Mesenchymal stem cell (in vitro differentiated cells and primary cell): Measurements from ENCODE around the gene RIN3.
A peak's percentile ranks its signal among the peaks of the same experiment; 100 is the strongest.

Experiments
- DNase-seq: peaks from one replicate; pipeline ENCODE4 v3.0.0-alpha.2; 2013
- H2AFZ ChIP-seq: one replicate; pipeline ENCODE4 v1.6.1; 2013; ENCODE audit warnings: low read depth, mild to moderate bottlenecking, control low read depth, inconsistent platforms, low read length, moderate library complexity
- H2AK5ac ChIP-seq: 2 replicates; pipeline ENCODE4 v1.6.1; 2013; ENCODE audit warnings: low read length, moderate library complexity, mild to moderate bottlenecking, inconsistent platforms; ENCODE audit not compliant: severe bottlenecking
- H2BK120ac ChIP-seq: one replicate; pipeline ENCODE4 v1.6.1; 2013; ENCODE audit warnings: low read depth, mild to moderate bottlenecking, inconsistent platforms, low read length, moderate library complexity
- H2BK12ac ChIP-seq, 2 experiments: one replicate each; pipeline ENCODE4 v1.6.1; 2013; ENCODE audit warnings: inconsistent platforms in 2 of 2, low read length in 2 of 2, mild to moderate bottlenecking in 2 of 2, moderate library complexity in 2 of 2, control low read depth in 1 of 2
- H2BK15ac ChIP-seq: one replicate; pipeline ENCODE4 v1.6.1; 2013; ENCODE audit warnings: mild to moderate bottlenecking, low read depth, inconsistent platforms; ENCODE audit not compliant: poor library complexity, severe bottlenecking
- H2BK5ac ChIP-seq: 2 replicates; pipeline ENCODE4 v1.6.1; 2013; ENCODE audit warnings: low read depth, mild to moderate bottlenecking, low read length, control low read depth, inconsistent platforms; ENCODE audit not compliant: poor library complexity, severe bottlenecking
- H3K14ac ChIP-seq, 2 experiments: one replicate each; pipeline ENCODE4 v1.6.1; 2013; ENCODE audit warnings: inconsistent platforms in 2 of 2, low read length in 2 of 2, control low read depth in 1 of 2, mild to moderate bottlenecking in 1 of 2, moderate library complexity in 1 of 2
- H3K18ac ChIP-seq, 2 experiments: one replicate each; pipeline ENCODE4 v1.6.1; 2013; ENCODE audit warnings: inconsistent platforms in 2 of 2, low read length in 2 of 2, control low read depth in 1 of 2, low read depth in 1 of 2, mild to moderate bottlenecking in 1 of 2
- H3K23ac ChIP-seq, 2 experiments: one replicate each; pipeline ENCODE4 v1.6.1; 2013; ENCODE audit warnings: inconsistent platforms in 2 of 2, low read length in 2 of 2, mild to moderate bottlenecking in 2 of 2, moderate library complexity in 2 of 2, control low read depth in 1 of 2
- H3K27ac ChIP-seq: 2 replicates; pipeline ENCODE4 v1.5.1; 2013; ENCODE audit warnings: mild to moderate bottlenecking, moderate library complexity, low read length, control low read depth, inconsistent platforms; ENCODE audit not compliant: poor library complexity, severe bottlenecking
- H3K27me3 ChIP-seq, 2 experiments: 2 replicates each; pipeline versions ENCODE4 v1.6.1 to v1.7.0; 2013; ENCODE audit warnings: low read length in 2 of 2, mild to moderate bottlenecking in 2 of 2, moderate library complexity in 2 of 2, control low read depth in 1 of 2, inconsistent platforms in 1 of 2; ENCODE audit not compliant: control insufficient read depth in 1 of 2, insufficient read depth in 1 of 2
- H3K36me3 ChIP-seq, 2 experiments: 2 replicates each; pipeline versions ENCODE4 v1.6.1 to v1.7.0; 2013; ENCODE audit warnings: low read length in 2 of 2, control low read depth in 1 of 2, inconsistent platforms in 1 of 2, low read depth in 1 of 2, mild to moderate bottlenecking in 1 of 2; ENCODE audit not compliant: insufficient read depth in 2 of 2, control insufficient read depth in 1 of 2
- H3K4ac ChIP-seq, 2 experiments: one replicate each; pipeline ENCODE4 v1.6.1; 2013; ENCODE audit warnings: inconsistent platforms in 2 of 2, low read length in 2 of 2, mild to moderate bottlenecking in 2 of 2, moderate library complexity in 2 of 2, control low read depth in 1 of 2, low read depth in 1 of 2
- H3K4me1 ChIP-seq: 2 replicates; pipeline ENCODE4 v1.6.1; 2013; ENCODE audit warnings: low read depth, low read length, control low read depth; ENCODE audit not compliant: control insufficient read depth, insufficient read depth
- H3K4me2 ChIP-seq: 2 replicates; pipeline ENCODE4 v1.6.1; 2013; ENCODE audit warnings: low read length, mild to moderate bottlenecking, inconsistent platforms; ENCODE audit not compliant: poor library complexity, severe bottlenecking
- H3K4me3 ChIP-seq, 2 experiments: 2 replicates each; pipeline versions ENCODE4 v1.5.1 to v1.7.0; 2013; ENCODE audit warnings: low read length in 2 of 2, mild to moderate bottlenecking in 2 of 2, control low read depth in 1 of 2, low read depth in 1 of 2; ENCODE audit not compliant: insufficient read depth in 1 of 2
- H3K79me1 ChIP-seq: replicated peaks from 2 replicates; pipeline ENCODE4 v1.6.1; 2013; ENCODE audit warnings: mild to moderate bottlenecking, control low read depth, low read length, inconsistent platforms; ENCODE audit not compliant: poor library complexity, severe bottlenecking
- H3K9ac ChIP-seq: 2 replicates; pipeline ENCODE4 v1.7.0; 2013; ENCODE audit warnings: mild to moderate bottlenecking, low read length, moderate library complexity
- H3K9me3 ChIP-seq: 2 replicates; pipeline ENCODE4 v1.7.0; 2013; ENCODE audit warnings: mild to moderate bottlenecking, low read length; ENCODE audit not compliant: control insufficient read depth
- H4K8ac ChIP-seq: one replicate; pipeline ENCODE4 v1.6.1; 2013; ENCODE audit warnings: inconsistent platforms, mild to moderate bottlenecking, low read length, moderate library complexity
- H4K91ac ChIP-seq: one replicate; pipeline ENCODE4 v1.6.1; 2013; ENCODE audit warnings: mild to moderate bottlenecking, low read length, inconsistent platforms
- WGBS: methylation state at CpG from one replicate; pipeline ENCODE4 v1.1.7; 2013; ENCODE audit warnings: mixed read lengths; 5-methylcytosine and 5-hydroxymethylcytosine counted together

The RIN3 gene

DNA sequence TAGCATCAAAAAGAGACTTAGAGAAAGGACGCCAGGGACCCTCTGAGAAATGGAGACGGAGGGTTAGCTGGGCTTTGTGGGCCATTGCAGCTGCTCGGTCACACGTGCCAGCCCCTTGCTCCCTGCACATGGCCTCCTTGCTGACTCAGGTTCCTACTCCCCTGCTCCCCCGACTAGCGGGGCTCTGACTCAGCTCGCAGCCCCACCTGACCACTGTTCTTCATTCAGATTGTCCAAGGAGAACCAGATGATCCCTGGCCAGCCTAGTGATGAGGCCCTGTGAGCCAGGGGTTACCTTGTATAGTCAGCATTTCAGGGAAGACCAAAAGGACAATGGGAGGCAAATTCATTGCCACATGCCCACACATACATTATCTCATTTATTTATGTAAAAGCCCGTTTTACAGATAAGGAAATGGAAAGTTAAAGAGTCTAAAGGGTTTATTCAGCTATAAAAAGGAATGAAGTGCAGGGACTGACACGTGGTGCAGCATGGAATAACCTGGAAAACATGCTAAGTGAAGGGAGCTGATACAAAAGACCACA is 131.5 kb downstream of the RIN3 start:
- H3K4me2 ChIP-seq = no peak overlapping the region
- peaks cover 25% of the 10 kb centered on the region for H3K4me1 ChIP-seq
- no peak overlapping the region for H3K27ac ChIP-seq
- H2AK5ac ChIP-seq = no peak overlapping the region
- WGBS = 93% methylated on average over 9 of the region's 9 CpGs
- H3K4ac ChIP-seq = no peak overlapping the region
- no peak overlapping the region for H4K91ac ChIP-seq
- H2BK5ac ChIP-seq = no peak overlapping the region
- H3K9ac ChIP-seq = no peak overlapping the region
- H3K14ac ChIP-seq = no peak overlapping the region
- no peak overlapping the region for H3K23ac ChIP-seq
- H3K36me3 ChIP-seq = peaks cover 29 to 45% of the 10 kb centered on the region in 2 experiments
- no peak overlapping the region for H2BK120ac ChIP-seq
- H3K27me3 ChIP-seq = no peaks in the 10 kb centered on the region
- no peak for DNase-seq
- no peak overlapping the region for H4K8ac ChIP-seq
- H3K4me3 ChIP-seq = peak overlapping the region in 1 of 2 experiments; percentile 11
- H2AFZ ChIP-seq = no peak overlapping the region
- no peak overlapping the region for H3K18ac ChIP-seq
- H2BK15ac ChIP-seq = no peak overlapping the region
- no peak overlapping the region for H2BK12ac ChIP-seq
- H3K79me1 ChIP-seq = peaks cover 19% of the 10 kb centered on the region
- H3K9me3 ChIP-seq = peaks cover 8% of the 10 kb centered on the region

DNA sequence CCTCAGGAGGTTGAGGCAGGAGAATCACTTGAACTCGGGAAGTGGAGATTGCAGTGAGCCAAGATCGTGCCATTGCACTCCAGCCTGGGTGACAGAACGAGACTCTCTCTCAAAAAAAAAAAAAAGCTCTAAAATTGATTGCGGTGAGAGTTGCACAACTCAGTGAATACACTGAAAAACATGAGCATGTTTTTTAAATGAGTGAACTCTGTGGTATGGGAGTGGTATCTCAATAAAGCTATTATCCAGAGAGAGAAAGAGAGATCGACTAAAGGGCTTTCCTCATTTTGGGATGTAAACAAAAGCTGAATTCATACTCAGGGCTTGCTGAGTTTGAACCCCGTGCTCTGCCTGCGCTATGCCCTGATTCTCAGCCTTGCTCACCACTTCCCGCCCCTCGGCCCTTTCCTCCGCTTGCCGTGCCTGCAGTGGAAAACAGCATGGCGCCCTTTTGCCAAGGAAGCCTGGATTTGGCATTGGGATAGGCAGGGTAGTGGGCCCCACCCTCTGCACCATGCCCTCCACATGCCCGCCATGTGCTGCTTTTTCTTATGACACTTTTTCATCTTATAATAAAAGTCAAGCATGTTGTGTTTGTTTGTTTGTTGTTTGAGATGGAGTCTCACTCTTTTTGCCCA is 132.4 kb downstream of the RIN3 start:
- peak; percentile 81 for DNase-seq
- Histone ChIP-seq H2BK120ac (no peak overlapping the region), H3K36me3 (peaks cover 29 to 54% of the 10 kb centered on the region in 2 experiments), H3K4me3 (no peak overlapping the region), H3K9ac (peak overlapping the region; percentile 82), H3K23ac (no peak overlapping the region), H2BK15ac (no peak overlapping the region), H2BK12ac (peak overlapping the region in 1 of 2 experiments; percentile 55), H3K4ac (peak overlapping the region in 1 of 2 experiments; percentile 62), H4K91ac (no peak overlapping the region), H3K27ac (no peak overlapping the region), H2AFZ (no peak overlapping the region), H3K4me1 (peaks cover 25% of the 10 kb centered on the region), H3K4me2 (no peak overlapping the region), H3K9me3 (peaks cover 8% of the 10 kb centered on the region), H2BK5ac (no peak overlapping the region), H3K79me1 (peaks cover 19% of the 10 kb centered on the region), H3K18ac (peak overlapping the region in 1 of 2 experiments; percentile 81), H4K8ac (no peak overlapping the region), H3K27me3 (no peaks in the 10 kb centered on the region), H2AK5ac (no peak overlapping the region), H3K14ac (peak overlapping the region in 1 of 2 experiments; percentile 72)
- WGBS = 82% methylated on average over 10 of the region's 13 CpGs

DNA sequence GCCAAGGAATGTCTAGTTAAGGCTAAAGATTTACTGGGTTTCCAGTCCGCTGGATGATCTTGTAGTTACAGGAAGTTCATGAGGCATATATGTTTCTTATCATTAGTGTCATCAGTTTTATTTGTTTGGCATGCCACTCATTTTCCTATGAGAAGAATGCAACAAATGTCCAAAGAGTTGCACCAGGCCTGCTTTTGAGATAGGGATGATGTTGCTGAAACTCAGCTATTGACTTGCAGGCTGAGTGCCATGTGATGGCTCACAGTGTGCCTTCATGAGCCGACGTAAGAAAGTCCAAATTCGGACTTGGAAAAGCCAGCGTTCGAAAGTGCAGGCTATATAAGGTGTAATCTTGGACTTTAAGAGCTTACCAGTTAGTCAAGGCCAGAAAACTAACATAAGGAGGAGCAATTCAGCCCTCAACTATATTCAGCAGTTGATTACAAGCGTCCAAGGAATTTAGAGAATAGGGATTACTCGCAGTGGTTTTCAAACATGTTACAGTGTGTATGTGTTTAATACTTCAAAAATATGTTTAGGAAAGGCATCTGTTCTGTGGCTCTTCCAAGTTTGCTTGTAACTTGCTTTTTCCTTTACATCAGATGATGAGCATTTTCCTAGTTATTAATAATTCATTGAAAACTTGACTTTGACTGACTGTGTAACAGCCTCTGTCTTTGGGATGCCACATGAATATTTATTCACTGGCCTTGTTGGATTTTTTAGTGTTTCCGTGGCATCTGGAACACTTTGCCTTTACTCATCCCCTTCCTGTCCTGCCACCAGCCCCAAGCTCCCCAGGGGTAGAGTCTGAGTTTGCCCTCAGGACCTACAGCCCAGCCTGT is 133.6 kb downstream of the RIN3 start:
- H3K9me3 ChIP-seq = peaks cover 8% of the 10 kb centered on the region
- no peak overlapping the region for H3K4me2 ChIP-seq
- peak overlapping the region in 1 of 2 experiments; percentile 82 for H3K4ac ChIP-seq
- no peak overlapping the region for H2AFZ ChIP-seq
- H3K4me3 ChIP-seq = no peak overlapping the region
- WGBS = 47% methylated on average over 9 of the region's 9 CpGs
- H2BK5ac ChIP-seq = no peak overlapping the region
- no peak overlapping the region for H3K27ac ChIP-seq
- peaks cover 24 to 54% of the 10 kb centered on the region in 2 experiments for H3K36me3 ChIP-seq
- peak overlapping the region; percentile 69 to 85 for H3K18ac ChIP-seq
- DNase-seq = peak; percentile 82
- H3K4me1 ChIP-seq = peaks cover 25% of the 10 kb centered on the region
- H3K9ac ChIP-seq = peak overlapping the region; percentile 82
- H4K91ac ChIP-seq = peak overlapping the region; percentile 76
- H3K14ac ChIP-seq = peak overlapping the region in 1 of 2 experiments; percentile 83
- H2BK12ac ChIP-seq = peak overlapping the region; percentile 85 to 93
- H3K79me1 ChIP-seq = peaks cover 19% of the 10 kb centered on the region
- H3K23ac ChIP-seq = no peak overlapping the region
- H2AK5ac ChIP-seq = peak overlapping the region; percentile 41
- peak overlapping the region; percentile 77 for H4K8ac ChIP-seq
- no peak overlapping the region for H2BK15ac ChIP-seq
- H2BK120ac ChIP-seq = no peak overlapping the region
- H3K27me3 ChIP-seq = no peaks in the 10 kb centered on the region

- H2AK5ac ChIP-seq = peak overlapping the region; percentile 41
- H3K27ac ChIP-seq = no peak overlapping the region
- H3K18ac ChIP-seq = peak overlapping the region; percentile 69 to 85
- DNase-seq = peak; percentile 53
- no peaks in the 10 kb centered on the region for H3K27me3 ChIP-seq
- no peak overlapping the region for H3K4me3 ChIP-seq
- H2BK15ac ChIP-seq = no peak overlapping the region
- H3K14ac ChIP-seq = peak overlapping the region in 1 of 2 experiments; percentile 83
- peaks cover 25 to 55% of the 10 kb centered on the region in 2 experiments for H3K36me3 ChIP-seq
- H3K79me1 ChIP-seq = peaks cover 19% of the 10 kb centered on the region
- H3K9me3 ChIP-seq = peaks cover 8% of the 10 kb centered on the region
- H4K91ac ChIP-seq = peak overlapping the region; percentile 76
- peak overlapping the region; percentile 59 to 82 for H3K4ac ChIP-seq
- peak overlapping the region; percentile 77 for H4K8ac ChIP-seq
- H2AFZ ChIP-seq = no peak overlapping the region
- H2BK5ac ChIP-seq = no peak overlapping the region
- no peak overlapping the region for H3K4me2 ChIP-seq
- H3K4me1 ChIP-seq = peaks cover 25% of the 10 kb centered on the region
- no peak overlapping the region for H3K23ac ChIP-seq
- H2BK12ac ChIP-seq = peak overlapping the region; percentile 85 to 93
- H2BK120ac ChIP-seq = no peak overlapping the region
- peak overlapping the region; percentile 82 for H3K9ac ChIP-seq
- WGBS = 80% methylated on average over 4 of the region's 4 CpGs
Observed at GRCh38 chr14:92647797-92648279, 134.3 kb downstream of the RIN3 start.
